DND-41 (cell line): ENCODE measurements around the gene FHL5.

Experiments used
- ATAC-seq: fragments of 200-7000 bp; cut with Tn5 transposase; 3 replicates; pipeline ENCODE4 v1.9.1; 2021; ENCODE audit warnings: low read depth; ENCODE audit not compliant: insufficient read depth
- DNase-seq: peaks from one replicate; pipeline ENCODE4 v3.0.0-alpha.2; 2020
- H2AFZ ChIP-seq: 2 replicates; pipeline ENCODE4 v1.6.0; 2012; ENCODE audit warnings: low read depth, low read length
- H3K27ac ChIP-seq: 2 replicates; pipeline ENCODE4 v1.5.1; 2012; ENCODE audit warnings: low read length, inconsistent platforms
- H3K27me3 ChIP-seq: fragments of 200-600 bp; sonication (generic); 2 replicates; pipeline ENCODE4 v1.6.0; 2012; ENCODE audit warnings: low read length, mild to moderate bottlenecking, inconsistent platforms; ENCODE audit not compliant: insufficient read depth, poor library complexity
- H3K36me3 ChIP-seq: 2 replicates; pipeline ENCODE4 v1.5.1; 2012; ENCODE audit warnings: low read length, inconsistent platforms; ENCODE audit not compliant: insufficient read depth
- H3K4me1 ChIP-seq: 2 replicates; pipeline ENCODE4 v1.5.1; 2012; ENCODE audit warnings: mild to moderate bottlenecking, low read length; ENCODE audit not compliant: insufficient read depth
- H3K4me2 ChIP-seq: 2 replicates; pipeline ENCODE4 v1.6.0; 2012; ENCODE audit warnings: mild to moderate bottlenecking, moderate library complexity, low read length, inconsistent platforms; ENCODE audit not compliant: insufficient read depth
- H3K4me3 ChIP-seq, 2 experiments: fragments of 200-600 bp in 1 of 2; shearing (Covaris generic) in 1 of 2; 2 replicates each; pipeline ENCODE4 v1.5.1; 2012 to 2016; ENCODE audit warnings: inconsistent platforms in 2 of 2, low read length in 2 of 2, mild to moderate bottlenecking in 2 of 2, low read depth in 1 of 2, moderate library complexity in 1 of 2
- H3K79me2 ChIP-seq: 2 replicates; pipeline ENCODE4 v1.6.0; 2012; ENCODE audit warnings: low read length, inconsistent platforms; ENCODE audit not compliant: insufficient read depth
- H3K9ac ChIP-seq: 2 replicates; pipeline ENCODE4 v1.6.0; 2012; ENCODE audit warnings: low read depth, mild to moderate bottlenecking, inconsistent platforms, low read length, moderate library complexity
- H3K9me3 ChIP-seq: 2 replicates; pipeline ENCODE4 v1.5.1; 2012; ENCODE audit warnings: low read length, moderate library complexity, mild to moderate bottlenecking, inconsistent platforms; ENCODE audit not compliant: insufficient read depth, severe bottlenecking
- H4K20me1 ChIP-seq: 2 replicates; pipeline ENCODE4 v1.6.0; 2012; ENCODE audit warnings: low read length; ENCODE audit not compliant: insufficient read depth
- CTCF ChIP-seq: IDR thresholded peaks from 2 replicates; pipeline ENCODE4 v1.5.1; 2012; ENCODE audit warnings: borderline replicate concordance, low read length, moderate library complexity, mild to moderate bottlenecking; ENCODE audit not compliant: poor library complexity, severe bottlenecking; ENCODE audit errors: extremely low read depth
- EZH2 ChIP-seq: IDR thresholded peaks from 3 replicates; pipeline ENCODE4 v1.6.1; 2012; ENCODE audit warnings: borderline replicate concordance, low read depth, mild to moderate bottlenecking, moderate library complexity, low read length, inconsistent platforms; ENCODE audit not compliant: severe bottlenecking

The FHL5 gene

GRCh38 chr6:96532399-96532798 lies 30.5 kb upstream of the FHL5 start:
- no peak overlapping the region for H3K9ac ChIP-seq
- no peaks in the 10 kb centered on the region; the same call in 1 of the 2 replicates for H3K4me1 ChIP-seq
- no peaks in the 10 kb centered on the region for H3K27me3 ChIP-seq
- H3K9me3 ChIP-seq = no peaks in the 10 kb centered on the region
- DNase-seq = no peak
- TF ChIP-seq EZH2 (no peak), CTCF (no peak)
- no peak overlapping the region for H3K27ac ChIP-seq
- peaks cover 4% of the 10 kb centered on the region; the same call in 1 of the 2 replicates for H4K20me1 ChIP-seq
- H3K4me3 ChIP-seq = no peak overlapping the region
- H2AFZ ChIP-seq = no peak overlapping the region
- no peak for ATAC-seq
- H3K79me2 ChIP-seq = no peaks in the 10 kb centered on the region
- H3K4me2 ChIP-seq = no peak overlapping the region
- peaks cover 73% of the 10 kb centered on the region for H3K36me3 ChIP-seq

GRCh38 chr6:96537726-96538125 lies 25.2 kb upstream of the FHL5 start:
- no peaks in the 10 kb centered on the region for H3K27me3 ChIP-seq
- no peak for DNase-seq
- no peaks in the 10 kb centered on the region for H3K79me2 ChIP-seq
- no peaks in the 10 kb centered on the region for H3K9me3 ChIP-seq
- no peaks in the 10 kb centered on the region for H3K4me1 ChIP-seq
- ATAC-seq = no peak
- peaks cover 64% of the 10 kb centered on the region for H3K36me3 ChIP-seq
- H3K4me3 ChIP-seq = no peak overlapping the region
- H2AFZ ChIP-seq = no peak overlapping the region
- no peak overlapping the region for H3K27ac ChIP-seq
- TF ChIP-seq CTCF = no peak
- TF ChIP-seq EZH2 = no peak
- H4K20me1 ChIP-seq = no peaks in the 10 kb centered on the region
- no peak overlapping the region for H3K4me2 ChIP-seq
- no peak overlapping the region for H3K9ac ChIP-seq

- Histone ChIP-seq H3K79me2 (no peaks in the 10 kb centered on the region), H3K4me3 (no peak overlapping the region), H4K20me1 (no peaks in the 10 kb centered on the region), H3K4me2 (no peak overlapping the region), H3K9ac (no peak overlapping the region), H3K4me1 (no peaks in the 10 kb centered on the region), H3K27me3 (no peaks in the 10 kb centered on the region), H3K9me3 (no peaks in the 10 kb centered on the region), H2AFZ (no peak overlapping the region), H3K27ac (no peak overlapping the region), H3K36me3 (peaks cover 84% of the 10 kb centered on the region)
- peak; percentile 49 for TF ChIP-seq CTCF
- TF ChIP-seq EZH2 = no peak
- ATAC-seq (peak; percentile 65; the same call in 2 of the 3 replicates), DNase-seq (no peak)
Measured at GRCh38 chr6:96542702-96543101, 20.2 kb upstream of the FHL5 start.

- Histone ChIP-seq H3K4me2 (no peak overlapping the region), H3K4me3 (no peak overlapping the region), H2AFZ (no peak overlapping the region), H3K4me1 (no peaks in the 10 kb centered on the region), H4K20me1 (no peaks in the 10 kb centered on the region), H3K27me3 (no peaks in the 10 kb centered on the region), H3K79me2 (no peaks in the 10 kb centered on the region), H3K36me3 (peaks cover 66% of the 10 kb centered on the region), H3K27ac (no peak overlapping the region), H3K9ac (no peak overlapping the region), H3K9me3 (no peaks in the 10 kb centered on the region)
- TF ChIP-seq EZH2 = no peak
- no peak for TF ChIP-seq CTCF
- DNase-seq = no peak
- ATAC-seq = no peak
Measured at GRCh38 chr6:96545882-96546281, 17.0 kb upstream of the FHL5 start.
